GM12878 (cell line): Measurements from ENCODE around the gene FBLN1.

Experiments used
- ATF3 ChIP-seq: IDR thresholded peaks from 2 replicates; pipeline ENCODE4 v1.6.1; 2011; ENCODE audit warnings: low read depth, mild to moderate bottlenecking, low read length, moderate library complexity, borderline replicate concordance; ENCODE audit errors: extremely low read depth
- BHLHE40 ChIP-seq, 2 experiments: fragments of 450-650 bp in 1 of 2; IDR thresholded peaks; 2 replicates each; pipeline ENCODE4 v1.6.1; 2011 to 2017; ENCODE audit warnings: low read depth in 2 of 2, borderline replicate concordance in 1 of 2, improper control_type of control experiment in 1 of 2, low read length in 1 of 2, mild to moderate bottlenecking in 1 of 2
- CBX3 ChIP-seq: fragments of 200-600 bp; sonication (generic); IDR thresholded peaks from 2 replicates; pipeline ENCODE4 v1.6.1; 2016; ENCODE audit warnings: low read depth, borderline replicate concordance
- CHD2 ChIP-seq: IDR thresholded peaks from 2 replicates; pipeline ENCODE4 v1.6.1; 2011; ENCODE audit warnings: low read depth, low read length, improper control_type of control experiment, borderline replicate concordance
- CTCF ChIP-seq, 3 experiments: IDR thresholded peaks in 2 of 3; conservative IDR thresholded peaks in 1 of 3; 2 replicates each; pipeline ENCODE4 v1.5.1; 2011; ENCODE audit warnings: low read depth in 3 of 3, low read length in 3 of 3, mild to moderate bottlenecking in 3 of 3, control low read depth in 2 of 3, moderate library complexity in 2 of 3, inconsistent platforms in 1 of 3, mixed read lengths in 1 of 3; ENCODE audit not compliant: control insufficient read depth in 2 of 3, insufficient read depth in 1 of 3; ENCODE audit errors: extremely low read depth in 1 of 3
- ESRRA ChIP-seq: IDR thresholded peaks from 2 replicates; pipeline ENCODE4 v1.6.1; 2012; ENCODE audit warnings: mild to moderate bottlenecking, low read length, improper control_type of control experiment
- POU2F2 ChIP-seq: IDR thresholded peaks from 3 replicates; pipeline ENCODE4 v1.6.1; 2011; ENCODE audit warnings: low read depth, mild to moderate bottlenecking, low read length, borderline replicate concordance

GRCh38 chr22:45577746-45578523, 75.3 kb downstream of the FBLN1 start:
- TF ChIP-seq CTCF (IDR thresholded peaks at IDR 0.05 in 2 of 3, conservative IDR thresholded peaks at IDR 0.05 in 1 of 3; ENCODE audit: control insufficient read depth in 2 of 3, extremely low read depth in 1 of 3, insufficient read depth in 1 of 3, low read depth in 3 of 3, low read length in 3 of 3), result peak; percentile 93 to 97 (median 95)
- TF ChIP-seq ATF3, result no peak
- no peak for TF ChIP-seq BHLHE40 (IDR thresholded peaks at IDR 0.05; ENCODE audit: borderline replicate concordance in 1 of 2, low read depth in 2 of 2, low read length in 1 of 2)
- 0 out of 3 replicates have a peak, but pooled peaks have one; percentile 17 for TF ChIP-seq POU2F2
- TF ChIP-seq CBX3, result no peak
- TF ChIP-seq ESRRA, result no peak
- TF ChIP-seq CHD2, result no peak
